GM21360 (cell line): ENCODE measurements around the gene UBTF.

Experiments used
- ATAC-seq: cut with Tn5 transposase; IDR thresholded peaks from one replicate; pipeline ENCODE4 v1.9.1; 2021; ENCODE audit warnings: mild to moderate bottlenecking, moderate library complexity; ENCODE audit not compliant: unreplicated experiment

Gene UBTF

DNA sequence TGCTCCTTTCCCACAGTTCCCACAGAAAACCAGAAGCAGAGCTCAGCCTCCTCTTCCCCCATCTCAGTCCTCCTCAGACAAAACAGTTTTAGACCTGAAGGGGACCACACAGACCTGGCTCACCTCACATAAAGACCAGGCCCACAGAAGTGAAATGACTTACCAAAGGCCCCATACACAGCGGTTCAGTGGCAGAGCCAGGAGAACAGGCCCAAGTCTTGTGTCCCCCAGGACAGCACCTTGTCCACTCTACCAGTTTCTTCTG is 5.3 kb downstream of the UBTF start:
- no peak for ATAC-seq

DNA sequence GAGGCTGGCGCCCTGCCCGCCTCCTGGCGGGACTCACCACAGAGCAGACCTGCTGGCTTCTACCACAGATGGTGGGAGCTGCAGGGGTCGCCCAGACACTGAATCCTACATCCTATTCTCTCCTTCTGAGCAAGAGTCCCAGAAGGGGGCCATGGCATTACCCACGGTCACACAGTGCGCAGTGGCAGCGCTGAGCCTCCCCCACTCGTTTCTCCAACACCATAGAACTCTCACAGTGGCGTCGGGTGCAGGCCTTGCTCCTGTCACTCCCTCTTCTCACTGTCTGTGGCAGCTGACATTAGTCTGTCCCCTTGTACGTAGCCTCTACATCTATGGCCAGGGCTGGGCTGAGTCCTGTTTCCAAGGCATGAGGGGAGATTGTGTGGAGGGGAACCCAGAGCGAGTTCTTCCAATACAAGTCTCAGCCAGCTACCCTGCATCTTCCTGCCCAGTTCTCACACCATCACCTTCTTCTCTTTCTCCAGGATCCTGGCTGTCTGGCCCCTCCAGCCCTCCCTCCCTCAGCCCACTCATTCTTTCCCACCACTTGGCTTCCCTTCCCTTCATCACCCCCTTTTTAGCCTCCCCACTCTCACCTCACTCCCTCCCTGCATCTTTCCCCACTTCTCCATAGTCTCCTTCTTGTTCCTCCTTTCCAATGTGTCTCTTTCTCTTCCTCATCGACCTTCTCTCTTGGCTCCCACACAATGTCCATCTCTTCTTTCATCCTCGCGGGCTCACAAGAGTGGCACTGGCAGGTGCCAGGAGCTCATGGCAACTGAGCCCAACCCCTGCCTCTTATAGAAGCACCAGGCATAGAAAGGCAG is 5.9 kb downstream of the UBTF start:
- ATAC-seq = no peak

DNA sequence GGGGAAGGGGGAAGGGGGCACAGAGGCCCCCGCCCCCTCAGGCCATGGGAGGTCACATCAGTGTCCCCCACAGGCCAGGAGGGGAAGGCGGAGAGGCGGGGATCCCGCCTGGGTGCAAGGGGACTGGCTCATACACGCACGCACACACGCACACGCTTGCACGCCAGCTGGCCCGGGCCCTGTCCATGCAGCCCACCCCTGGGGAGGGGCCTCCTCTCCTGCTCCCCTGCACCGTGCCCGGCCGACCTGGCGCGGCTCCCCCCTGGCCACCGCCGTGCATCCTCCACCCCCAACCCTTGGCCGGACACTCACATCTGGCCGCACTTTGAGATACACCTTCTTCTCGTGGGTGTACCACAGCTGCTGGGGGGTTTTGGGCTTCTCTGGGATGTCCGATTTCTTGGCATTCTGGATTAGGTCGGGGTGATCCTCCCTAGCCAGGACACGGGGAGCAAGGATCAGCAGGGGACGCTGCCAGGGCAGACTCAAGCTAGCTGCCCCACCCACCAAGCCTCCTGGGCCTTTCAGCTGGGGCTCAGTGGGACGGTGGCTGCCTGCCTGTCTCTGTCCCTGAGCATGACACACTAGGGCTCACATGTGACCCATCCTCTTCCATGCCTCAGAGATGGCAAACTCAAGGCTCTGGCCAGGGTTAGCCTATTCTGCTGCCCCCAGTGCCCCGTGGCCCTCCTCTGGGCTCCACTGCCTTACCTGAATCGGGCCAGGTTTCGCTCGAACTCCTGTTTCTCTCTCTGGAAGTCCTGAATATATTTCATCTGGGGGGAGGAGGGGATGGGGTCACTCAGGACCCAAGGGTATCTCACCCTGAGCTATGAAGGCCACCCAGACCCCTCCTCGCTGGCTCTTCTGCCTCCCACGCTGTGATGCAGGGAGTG is 6.7 kb downstream of the UBTF start:
- no peak for ATAC-seq

DNA sequence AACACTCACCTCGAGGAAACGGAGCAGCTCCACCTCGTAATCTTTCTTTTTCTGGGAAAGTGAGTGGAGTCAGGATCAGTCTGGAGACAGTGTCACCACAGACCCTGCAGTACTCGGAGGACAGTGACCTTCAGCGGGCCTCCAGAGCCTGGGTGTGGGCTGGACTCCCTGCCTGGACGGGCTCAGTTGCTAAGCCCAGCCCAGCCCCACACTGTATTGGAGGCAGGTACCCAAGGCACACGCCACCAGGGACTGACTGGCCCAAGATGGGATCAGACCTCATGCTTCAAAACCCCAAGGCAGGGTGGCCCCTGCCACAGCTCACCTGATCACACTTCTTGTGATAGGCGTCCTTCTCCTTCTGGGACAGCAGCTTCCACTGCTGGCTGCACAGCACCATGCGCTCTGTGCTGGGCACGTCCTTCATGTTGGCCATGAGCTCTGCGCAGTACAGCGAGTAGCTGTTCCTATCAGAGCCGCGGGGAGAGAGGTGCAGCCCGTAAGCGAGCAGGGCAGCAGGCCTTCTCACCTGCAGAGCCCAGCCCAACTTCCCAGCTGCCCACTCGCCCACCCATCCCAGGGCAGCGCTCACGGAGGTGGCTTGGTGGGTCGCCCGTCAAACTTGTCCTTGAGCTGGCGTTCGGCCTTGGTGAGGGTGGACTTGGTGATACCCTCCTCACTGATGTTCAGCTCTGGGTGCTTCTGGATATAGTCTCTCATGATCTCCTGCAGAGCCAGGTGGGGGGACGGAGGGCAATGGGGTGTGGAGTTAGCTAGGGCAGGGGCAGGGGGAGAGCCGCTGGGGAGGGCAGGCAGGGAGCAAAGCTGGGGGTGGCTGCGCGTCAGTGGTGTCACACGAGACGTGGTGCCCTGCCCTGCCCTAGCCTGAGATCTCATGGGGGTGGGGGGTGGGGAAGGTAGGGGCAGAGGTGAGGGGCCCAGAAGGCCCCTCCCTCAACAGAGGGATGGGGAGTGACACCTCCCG is 7.9 kb downstream of the UBTF start:
- no peak for ATAC-seq

DNA sequence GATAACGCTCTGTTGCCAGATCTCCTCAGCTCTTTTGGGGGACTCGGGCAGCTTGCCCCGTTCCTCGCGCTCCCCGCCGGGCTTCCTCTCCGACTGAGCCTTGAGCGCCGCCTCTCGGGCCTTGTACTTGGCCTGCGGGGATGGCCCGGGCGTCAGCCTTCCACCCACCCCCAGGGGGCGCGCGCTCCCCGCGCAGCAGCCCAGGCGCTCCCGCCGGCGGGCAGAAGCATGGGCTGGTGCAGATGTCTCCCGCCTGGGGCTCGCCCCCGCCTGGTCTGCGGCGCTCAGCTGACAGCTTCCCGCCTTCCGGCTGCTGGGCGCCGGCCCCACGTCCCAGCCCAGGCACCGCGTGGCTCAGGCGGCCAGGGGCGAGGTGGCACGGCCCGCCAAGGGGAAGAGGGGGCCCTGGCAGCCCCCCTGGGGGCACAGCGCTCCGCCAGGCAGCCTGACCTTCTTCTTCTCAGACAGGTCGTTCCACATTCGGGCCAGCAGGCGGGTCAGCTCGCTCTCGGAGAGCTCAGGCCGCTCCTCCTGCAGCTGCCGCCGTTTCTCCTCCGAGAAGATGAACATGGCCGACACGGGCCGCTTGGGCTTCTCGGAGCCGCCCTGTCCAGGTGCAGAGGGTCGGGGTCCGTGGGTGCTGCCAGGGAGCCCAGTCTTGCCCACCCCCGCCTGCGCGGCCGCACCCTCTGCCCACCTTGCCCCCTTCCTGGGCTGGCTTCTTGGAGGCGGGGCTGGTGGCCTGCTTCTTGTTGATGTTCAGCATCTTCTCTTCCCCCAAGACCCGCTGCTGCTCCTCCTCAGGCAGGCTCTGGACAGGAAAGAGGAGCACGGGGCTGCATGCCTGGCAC is 8.9 kb downstream of the UBTF start:
- peak; percentile 74 for ATAC-seq

DNA sequence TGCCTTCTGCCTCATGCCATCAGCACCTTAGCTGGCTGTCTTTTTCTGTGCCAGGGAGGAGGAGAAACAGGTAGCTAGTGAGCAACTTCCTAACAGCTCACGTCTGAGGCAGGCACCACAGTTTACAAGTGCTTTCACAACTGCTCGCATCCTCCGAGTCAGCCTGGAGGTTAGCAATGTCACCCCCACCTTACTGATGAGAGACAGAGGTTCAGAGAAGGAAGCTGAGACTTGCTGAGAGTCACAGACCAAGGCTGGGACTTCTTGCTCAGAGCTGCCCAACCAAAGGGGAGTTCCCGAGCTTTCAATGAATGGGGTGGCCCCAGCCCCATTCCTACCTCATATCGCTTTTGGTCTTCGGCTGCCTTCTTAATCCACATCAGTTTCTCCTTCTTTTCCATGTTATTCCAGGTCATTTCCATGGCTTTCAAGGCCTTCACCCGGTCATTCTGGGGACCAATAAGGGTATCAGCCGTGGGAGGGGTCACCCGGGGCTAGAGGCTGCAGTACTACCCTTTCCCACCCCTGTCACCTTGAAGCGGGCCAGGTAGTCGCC is 9.6 kb downstream of the UBTF start:
- no peak for ATAC-seq

DNA sequence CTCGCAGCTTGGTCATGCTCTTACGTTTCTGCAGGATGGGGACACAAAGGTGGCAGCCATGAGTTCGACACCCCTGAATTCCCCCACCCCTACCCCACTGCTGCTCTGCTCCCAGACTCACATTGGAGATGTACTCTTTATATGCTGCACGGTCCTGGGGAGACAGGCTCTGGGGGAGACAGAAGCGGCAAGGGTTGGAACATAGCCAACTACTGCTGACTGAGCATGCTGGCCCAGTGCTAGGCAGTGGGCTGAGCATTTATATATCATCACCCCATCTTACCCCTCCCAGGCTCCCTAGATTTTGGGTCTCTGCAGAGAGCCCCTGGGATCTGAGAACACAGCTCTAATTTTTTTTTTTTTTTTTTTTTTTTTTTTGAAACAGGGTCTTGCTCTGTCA is 11.7 kb downstream of the UBTF start:
- ATAC-seq = no peak

DNA sequence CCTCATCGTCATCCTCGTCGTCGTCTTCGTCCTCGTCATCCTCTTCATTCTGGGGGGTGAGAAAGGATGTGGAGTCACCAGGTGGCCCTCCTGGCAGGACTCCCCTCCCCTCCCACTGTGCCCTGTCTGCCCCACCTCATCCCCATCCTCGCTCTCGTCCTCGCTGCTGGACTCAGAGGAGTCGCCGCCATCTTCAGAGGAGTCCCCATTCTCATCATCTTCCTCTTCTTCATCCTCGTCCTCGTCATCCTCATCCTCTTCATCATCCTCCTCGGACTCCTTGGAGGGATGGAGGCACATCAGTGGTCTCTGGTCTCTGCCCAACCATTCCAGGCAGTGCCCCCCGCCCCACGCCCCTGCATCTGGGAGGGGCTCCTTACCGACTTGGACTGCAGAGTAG is 12.2 kb downstream of the UBTF start:
- no peak for ATAC-seq

DNA sequence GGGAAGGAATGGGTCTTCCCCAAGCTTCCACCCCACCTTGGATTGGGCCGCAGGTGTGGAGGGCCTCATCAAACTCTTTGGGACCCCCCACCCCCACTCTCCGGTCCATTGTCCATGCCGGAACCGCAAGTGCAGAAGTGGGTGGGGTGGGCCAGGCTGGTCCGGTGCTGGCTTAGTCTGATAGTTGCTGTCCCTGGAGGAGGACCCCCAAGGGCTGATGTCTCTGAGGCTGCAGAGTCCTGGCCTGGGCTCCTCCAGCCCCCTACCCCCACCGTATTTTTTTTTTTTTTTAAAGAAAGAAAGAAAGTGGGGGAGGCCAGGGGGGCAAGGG is 12.7 kb downstream of the UBTF start:
- no peak for ATAC-seq

DNA sequence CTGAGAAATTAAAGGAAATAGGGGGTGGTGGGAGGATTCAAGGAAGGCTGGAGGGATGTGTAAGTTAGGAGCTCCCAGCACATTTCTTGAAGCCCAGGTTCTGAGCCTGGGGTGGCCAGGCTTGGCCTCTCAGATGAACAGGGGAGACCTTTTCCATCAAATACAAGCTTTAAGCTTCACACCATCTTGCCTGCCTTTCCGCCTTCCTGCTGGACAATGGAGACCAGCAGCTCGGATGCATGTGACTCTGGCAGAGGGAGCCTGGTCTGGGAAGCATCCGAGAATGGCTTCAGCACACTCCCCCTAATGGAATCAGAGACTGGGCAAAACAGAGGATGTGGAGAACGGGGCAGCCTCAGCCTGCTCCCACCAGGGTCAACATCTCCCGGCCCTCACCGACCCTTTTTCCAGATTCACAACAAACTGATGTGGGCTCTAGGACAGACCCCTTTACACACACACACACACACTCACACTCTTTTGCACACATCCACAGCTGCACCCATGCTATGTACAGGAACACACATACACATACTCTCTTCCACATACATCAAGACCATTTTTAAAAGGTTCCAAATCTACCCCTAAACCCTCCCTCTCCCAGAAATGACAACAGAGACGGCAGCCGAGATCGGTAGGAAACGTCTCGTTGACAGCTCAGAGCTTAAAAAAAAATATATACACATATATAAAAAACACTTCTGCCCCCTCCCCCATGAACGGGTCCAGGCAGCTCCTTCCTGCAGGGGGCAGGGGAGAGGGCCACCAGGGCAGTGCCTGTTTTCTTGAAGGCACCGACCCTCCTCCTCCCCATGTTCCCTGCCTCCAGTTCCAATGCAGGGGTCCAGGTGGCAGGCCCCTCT is 13.3 kb downstream of the UBTF start:
- ATAC-seq = no peak

DNA sequence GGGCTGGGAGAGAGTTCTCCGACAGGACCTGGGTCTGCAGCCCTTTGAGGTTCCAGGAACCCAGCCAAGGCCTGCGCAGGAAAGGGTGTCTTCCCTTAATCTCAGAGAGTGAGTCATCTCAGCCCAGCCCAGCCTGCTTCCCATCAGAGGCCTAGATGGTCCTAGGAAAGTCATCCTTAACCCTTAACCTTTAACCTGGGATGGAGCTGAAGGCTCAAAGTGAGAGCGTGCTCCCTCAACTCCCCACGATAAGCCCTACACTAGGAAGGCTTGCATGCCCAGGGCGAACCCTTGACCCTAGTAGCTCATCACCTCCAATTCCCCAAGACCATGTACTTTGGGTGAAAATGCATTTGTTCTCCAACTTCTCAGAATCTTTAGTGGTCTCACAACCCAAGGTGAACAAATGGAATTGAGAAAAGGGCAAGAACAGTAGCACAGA is 15.0 kb downstream of the UBTF start:
- ATAC-seq = no peak

DNA sequence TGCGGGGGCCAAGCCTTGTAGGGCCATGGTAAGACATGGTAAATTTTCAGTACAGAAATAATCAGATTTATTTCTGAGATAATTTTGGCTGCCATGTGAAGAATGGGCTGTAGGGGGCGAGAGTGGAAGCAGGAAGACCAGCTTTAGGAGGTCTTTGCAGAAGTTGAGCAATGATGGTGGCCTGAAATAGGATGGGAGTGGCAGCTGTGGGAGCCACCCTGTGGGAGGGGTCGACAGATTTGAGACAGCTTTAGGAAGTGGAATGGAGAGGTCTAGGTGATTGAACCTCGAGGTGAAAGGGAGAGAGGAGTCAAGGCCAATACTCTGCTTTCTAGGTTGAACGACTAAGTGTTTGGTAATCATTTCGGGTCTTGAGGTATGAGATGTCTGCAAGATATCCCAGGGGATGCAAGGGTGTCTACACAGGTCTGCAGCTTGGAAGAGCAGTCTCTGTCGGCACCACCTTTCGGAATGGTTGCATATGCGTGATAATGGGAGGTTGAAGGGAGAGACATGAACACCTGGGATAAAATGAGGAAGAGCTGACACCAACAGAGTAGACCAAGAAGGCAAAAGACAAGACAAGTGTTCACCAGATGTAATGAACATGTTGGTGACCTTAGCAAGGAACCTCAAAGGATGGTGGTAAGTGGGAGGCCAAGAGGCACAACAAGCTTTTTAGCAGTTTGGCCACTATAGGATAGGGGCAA is 15.6 kb downstream of the UBTF start:
- no peak for ATAC-seq

DNA sequence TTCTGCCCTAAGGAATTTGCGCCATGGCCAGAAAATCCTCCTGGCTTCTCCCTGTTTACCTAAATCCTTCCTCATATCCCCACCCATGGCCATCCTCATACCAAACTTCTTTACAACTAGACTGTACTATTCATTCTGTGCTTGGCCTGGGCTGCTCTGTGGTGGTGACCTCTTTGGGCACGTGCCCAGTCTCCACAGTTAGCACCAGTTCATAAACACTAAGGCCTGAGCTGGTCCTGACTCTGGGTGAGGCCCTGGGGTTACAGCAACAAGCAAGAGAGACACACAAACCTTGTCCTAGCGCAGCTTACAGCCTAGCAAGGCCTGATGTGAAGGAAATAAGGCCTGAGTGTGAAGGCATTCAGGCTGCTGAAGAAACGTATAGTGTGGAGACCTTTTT is 16.7 kb downstream of the UBTF start:
- no peak for ATAC-seq

DNA sequence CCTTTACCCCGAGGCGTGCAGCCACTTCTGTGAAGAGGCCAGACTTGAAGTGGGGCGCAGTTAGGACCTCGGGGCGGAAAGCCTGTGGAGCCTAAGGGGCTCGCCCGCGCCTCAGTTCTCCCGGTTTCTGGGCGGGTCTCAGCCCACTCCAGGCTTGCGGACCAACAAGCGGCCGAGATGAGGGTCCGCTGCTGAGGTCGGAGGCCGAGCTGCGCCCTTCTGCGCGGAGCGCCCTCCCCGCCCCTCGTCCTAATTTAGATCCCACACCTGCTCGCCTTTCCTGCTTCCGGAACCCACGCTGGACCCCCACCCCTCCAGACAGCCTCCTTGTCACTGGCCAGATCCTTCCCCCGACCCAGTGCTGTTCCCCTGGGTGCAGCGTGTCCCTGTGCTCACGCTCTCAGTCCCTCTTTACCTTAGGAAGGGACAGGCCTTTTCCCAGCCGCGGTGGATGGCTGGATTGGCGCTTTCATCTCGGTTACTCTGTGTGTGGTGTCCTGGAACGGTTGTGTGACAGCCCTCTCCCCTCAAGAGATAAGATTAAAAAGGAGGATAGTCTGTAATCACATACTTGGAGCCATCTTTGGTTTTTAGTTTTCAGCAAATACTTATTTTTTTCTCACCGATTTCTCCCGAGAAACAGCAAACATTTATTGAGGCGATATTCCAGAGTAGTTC is 18.9 kb downstream of the UBTF start:
- ATAC-seq = no peak

DNA sequence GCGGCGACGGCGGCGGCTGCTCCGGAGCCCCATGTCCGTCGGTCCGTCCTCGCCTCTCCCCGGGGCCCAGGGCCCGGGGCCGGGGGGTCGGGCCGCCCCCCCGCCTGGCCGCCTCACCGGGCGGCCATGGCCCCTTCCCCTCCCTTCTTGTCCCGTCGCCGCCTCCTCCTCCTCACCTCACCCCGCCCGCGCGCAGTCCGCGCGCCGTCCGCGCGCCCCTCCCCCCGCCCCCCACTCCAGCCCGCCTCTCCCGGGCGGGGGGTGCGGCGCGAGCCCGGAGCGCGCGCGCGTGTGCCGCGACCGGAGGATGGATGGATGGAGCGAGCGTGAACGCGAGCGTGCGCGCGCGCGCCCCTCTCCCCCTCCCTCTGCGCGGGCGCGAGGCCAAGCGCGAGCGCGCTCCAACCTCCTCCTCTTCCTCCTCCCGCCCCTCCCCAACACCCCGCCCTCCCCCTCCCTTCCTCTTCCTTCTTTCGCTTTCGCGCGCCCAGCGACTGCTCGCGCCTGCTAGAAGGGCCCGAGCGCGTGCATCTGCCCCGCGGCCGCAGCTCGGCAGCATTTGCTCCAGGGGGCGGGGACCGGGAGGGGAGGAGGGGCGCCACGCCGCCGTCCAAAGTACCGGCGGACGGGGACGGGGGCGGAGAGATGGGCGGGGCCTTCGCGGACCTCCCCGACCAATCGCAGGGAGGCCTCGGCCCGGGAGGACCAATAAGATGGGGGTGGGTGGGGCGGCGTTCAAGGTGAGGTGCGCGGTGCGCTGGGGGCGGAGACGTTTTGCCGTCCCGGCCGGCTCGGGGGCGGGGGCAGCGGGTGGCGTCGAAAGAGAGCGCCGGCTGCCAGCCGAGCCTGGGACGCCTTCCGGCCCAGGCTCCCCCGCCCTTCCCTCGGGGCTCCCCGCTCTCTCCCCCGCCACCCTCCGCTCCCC is 19.7 kb downstream of the UBTF start, which contains the start of gene ATXN7L3:
Gene ATXN7L3, minus strand, starts transcription at position 332 of the 925 bp plus-strand sequence. CDS start 1,814 bp downstream, outside the sequence.
- peak; percentile 58 for ATAC-seq

DNA sequence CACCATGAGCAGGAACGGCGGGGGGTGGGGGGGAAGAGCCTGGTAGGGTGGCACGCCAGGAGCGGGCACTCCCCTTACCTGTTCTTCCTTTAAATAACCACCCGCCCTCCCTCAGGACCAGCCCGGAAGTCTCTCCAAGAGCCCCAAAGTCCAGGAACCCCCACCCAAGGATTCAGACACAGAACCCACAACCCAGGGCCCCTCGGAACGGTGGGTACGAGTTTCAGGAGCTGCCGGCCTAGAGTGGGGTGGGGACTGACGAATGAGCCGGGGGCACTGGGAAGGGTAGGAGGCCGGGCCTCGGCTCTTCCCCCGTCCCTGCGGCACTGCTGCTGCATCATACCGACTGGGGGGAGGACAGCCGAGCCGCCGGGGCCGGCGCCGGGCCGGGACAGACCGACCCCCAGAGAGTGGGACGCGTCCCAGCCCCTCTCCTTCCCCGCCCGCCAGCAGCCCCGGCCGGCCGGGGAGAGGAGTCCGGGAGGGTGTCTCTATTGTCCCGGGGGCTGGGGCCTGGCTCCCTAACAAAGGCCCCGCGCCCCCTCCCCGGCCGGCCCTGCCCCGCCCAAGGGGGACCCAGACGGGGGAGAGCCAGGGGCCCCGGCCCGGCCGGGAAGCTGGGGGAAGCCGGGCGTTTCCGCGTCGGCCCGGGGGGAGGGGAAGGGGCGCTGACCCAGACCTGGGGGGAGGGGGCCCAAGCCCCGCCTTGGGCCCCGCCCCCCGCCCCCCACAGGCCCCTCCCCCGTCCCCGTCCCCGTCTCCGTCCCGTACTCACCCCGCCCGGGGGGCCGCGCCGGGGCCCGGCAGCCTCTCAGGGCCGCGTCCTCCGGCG is 20.5 kb downstream of the UBTF start:
- ATAC-seq = peak; percentile 19
